H9 (cell line): ENCODE data around the gene SAXO1. TPM values are rescaled to one million over a fixed set of nuclear protein-coding genes. Genes with fewer than 3 reads are reported as not detected.

Experiments used
- DNase-seq: peaks from one replicate; pipeline ENCODE4 v3.0.0-alpha.2; 2017
- H2AFZ ChIP-seq: one replicate; pipeline ENCODE4 v1.6.1; 2013; ENCODE audit warnings: mild to moderate bottlenecking, low read length, control low read depth, moderate library complexity
- H2AK5ac ChIP-seq: 2 replicates; pipeline ENCODE4 v1.6.1; 2013; ENCODE audit warnings: low read length, control low read depth, mixed read lengths; ENCODE audit not compliant: insufficient read length
- H2BK120ac ChIP-seq: one replicate; pipeline ENCODE4 v1.6.1; 2013; ENCODE audit warnings: low read depth, mild to moderate bottlenecking, low read length, control low read depth, inconsistent platforms; ENCODE audit not compliant: poor library complexity, severe bottlenecking
- H2BK12ac ChIP-seq: 2 replicates; pipeline ENCODE4 v1.6.1; 2013; ENCODE audit warnings: low read length, control low read depth, mixed read lengths, low read depth; ENCODE audit not compliant: insufficient read length
- H2BK15ac ChIP-seq: 2 replicates; pipeline ENCODE4 v1.6.1; 2013; ENCODE audit warnings: low read depth, low read length, control low read depth
- H2BK20ac ChIP-seq: one replicate; pipeline ENCODE4 v1.6.1; 2013; ENCODE audit warnings: low read depth, mild to moderate bottlenecking, low read length, control low read depth, inconsistent platforms; ENCODE audit not compliant: poor library complexity, severe bottlenecking
- H2BK5ac ChIP-seq: 2 replicates; pipeline ENCODE4 v1.6.1; 2013; ENCODE audit warnings: low read length, control low read depth, mixed read lengths; ENCODE audit not compliant: insufficient read length
- H3K14ac ChIP-seq: 2 replicates; pipeline ENCODE4 v1.6.1; 2013; ENCODE audit warnings: low read length, control low read depth; ENCODE audit not compliant: insufficient read depth
- H3K18ac ChIP-seq: 2 replicates; pipeline ENCODE4 v1.6.1; 2013; ENCODE audit warnings: low read depth, mild to moderate bottlenecking, mixed read lengths, low read length, control low read depth; ENCODE audit not compliant: insufficient read length
- H3K23ac ChIP-seq: 2 replicates; pipeline ENCODE4 v1.6.1; 2013; ENCODE audit warnings: low read length, control low read depth, mixed read lengths, low read depth; ENCODE audit not compliant: insufficient read length
- H3K23me2 ChIP-seq: 2 replicates; pipeline ENCODE4 v1.6.1; 2013; ENCODE audit warnings: low read depth, mild to moderate bottlenecking, mixed read lengths, low read length, control low read depth; ENCODE audit not compliant: insufficient read length, poor library complexity, severe bottlenecking
- H3K27ac ChIP-seq: 2 replicates; pipeline ENCODE4 v1.5.1; 2013; ENCODE audit warnings: low read length, control low read depth, mixed read lengths, low read depth; ENCODE audit not compliant: insufficient read length
- H3K27me3 ChIP-seq: 2 replicates; pipeline ENCODE4 v1.6.1; 2013; ENCODE audit warnings: low read length, control low read depth, inconsistent platforms; ENCODE audit not compliant: insufficient read depth
- H3K4ac ChIP-seq: 2 replicates; pipeline ENCODE4 v1.6.1; 2013; ENCODE audit warnings: low read depth, mild to moderate bottlenecking, control low read depth, inconsistent platforms, low read length, moderate library complexity
- H3K4me1 ChIP-seq: 2 replicates; pipeline ENCODE4 v1.6.1; 2013; ENCODE audit warnings: low read length, control low read depth, inconsistent platforms; ENCODE audit not compliant: insufficient read depth
- H3K4me2 ChIP-seq: 2 replicates; pipeline ENCODE4 v1.6.1; 2013; ENCODE audit warnings: low read length, control low read depth, mixed read lengths; ENCODE audit not compliant: insufficient read length, insufficient read depth
- H3K56ac ChIP-seq: 2 replicates; pipeline ENCODE4 v1.6.1; 2013; ENCODE audit warnings: low read depth, mild to moderate bottlenecking, mixed read lengths, low read length, control low read depth; ENCODE audit not compliant: insufficient read length
- H3K79me1 ChIP-seq: 2 replicates; pipeline ENCODE4 v1.6.1; 2013; ENCODE audit warnings: low read depth, mild to moderate bottlenecking, moderate library complexity, low read length, control low read depth, inconsistent platforms; ENCODE audit not compliant: insufficient read depth, poor library complexity, severe bottlenecking
- H3K79me2 ChIP-seq: 2 replicates; pipeline ENCODE4 v1.6.1; 2013; ENCODE audit warnings: low read length, control low read depth, inconsistent platforms; ENCODE audit not compliant: insufficient read depth
- H3K9ac ChIP-seq: 2 replicates; pipeline ENCODE4 v1.6.1; 2013; ENCODE audit warnings: low read length, control low read depth, mixed read lengths; ENCODE audit not compliant: insufficient read length; ENCODE audit errors: extremely low read depth
- H3K9me3 ChIP-seq: one replicate; pipeline ENCODE4 v1.6.1; 2013; ENCODE audit warnings: low read depth, low read length, inconsistent platforms; ENCODE audit not compliant: control insufficient read depth
- H3T11ph ChIP-seq: one replicate; pipeline ENCODE4 v1.6.1; 2013; ENCODE audit warnings: mild to moderate bottlenecking, low read length, control low read depth, inconsistent platforms
- H4K20me1 ChIP-seq: one replicate; pipeline ENCODE4 v1.6.1; 2013; ENCODE audit not compliant: control insufficient read depth, insufficient read length, insufficient read depth
- H4K5ac ChIP-seq: 2 replicates; pipeline ENCODE4 v1.6.1; 2013; ENCODE audit warnings: low read depth, mild to moderate bottlenecking, mixed read lengths, low read length, control low read depth; ENCODE audit not compliant: insufficient read length
- H4K8ac ChIP-seq: replicated peaks from 2 replicates; pipeline ENCODE4 v1.6.1; 2013; ENCODE audit warnings: low read length, control low read depth, mixed read lengths, low read depth; ENCODE audit not compliant: insufficient read length
- H4K91ac ChIP-seq: 2 replicates; pipeline ENCODE4 v1.6.1; 2013; ENCODE audit warnings: low read depth, mild to moderate bottlenecking, moderate library complexity, mixed read lengths, low read length, control low read depth; ENCODE audit not compliant: insufficient read length
- H3K27ac Mint-ChIP-seq, 3 experiments: 2 replicates in 2 of 3; 3 replicates in 1 of 3; pipeline ENCODE4 v1.8.0; 2020 to 2021; ENCODE audit warnings: mixed read lengths in 3 of 3, mild to moderate bottlenecking in 1 of 3, moderate library complexity in 1 of 3
- H3K27me3 Mint-ChIP-seq: 2 replicates; pipeline ENCODE4 v1.8.0; 2021; ENCODE audit warnings: low read depth, mild to moderate bottlenecking, moderate library complexity, mixed read lengths
- H3K36me3 Mint-ChIP-seq, 3 experiments: 2 replicates in 2 of 3; 3 replicates in 1 of 3; pipeline ENCODE4 v1.8.0; 2020 to 2021; ENCODE audit warnings: low read depth in 3 of 3, mixed read lengths in 3 of 3; ENCODE audit not compliant: insufficient read depth in 1 of 3
- H3K4me1 Mint-ChIP-seq, 2 experiments: 2 replicates each; pipeline ENCODE4 v1.8.0; 2020; ENCODE audit warnings: mixed read lengths in 2 of 2
- H3K4me3 Mint-ChIP-seq, 2 experiments: 2 replicates in 1 of 2; 3 replicates in 1 of 2; pipeline ENCODE4 v1.8.0; 2020 to 2021; ENCODE audit warnings: mild to moderate bottlenecking in 2 of 2, mixed read lengths in 2 of 2, moderate library complexity in 1 of 2
- H3K9me3 Mint-ChIP-seq, 2 experiments: 2 replicates in 1 of 2; 3 replicates in 1 of 2; pipeline ENCODE4 v1.8.0; 2020; ENCODE audit warnings: mild to moderate bottlenecking in 2 of 2, mixed read lengths in 2 of 2, moderate library complexity in 1 of 2
- CTCF ChIP-seq: fragments of 200-600 bp; sonication (generic); conservative IDR thresholded peaks from 3 replicates; pipeline ENCODE4 v1.8.0; 2021; ENCODE audit warnings: antibody characterized with exemption, mild to moderate bottlenecking
- WGBS: extraction: QIAGEN DNeasy Blood & Tissue Kit; methylation state at CpG from one replicate; pipeline ENCODE4 v1.1.7; 2013; ENCODE audit warnings: missing lambda C conversion rate, low lambda C conversion rate, mixed read lengths; ENCODE audit not compliant: insufficient read length; ENCODE audit errors: extremely low coverage; 5-methylcytosine and 5-hydroxymethylcytosine counted together
- total RNA-seq: library from RNA; stranded (reverse); gene quantifications from 2 replicates; pipeline ENCODE4 v1.2.1, GENCODE V29; 2021

SAXO1 gene
- total RNA-seq, 1 experiment from 2014 or later: 0.09 TPM

GRCh38 chr9:19049917-19050636, 17.1 kb upstream of the SAXO1 start:
- H2BK12ac ChIP-seq: no peak overlapping the region
- H3K23ac ChIP-seq: no peak overlapping the region
- no peak overlapping the region for H2BK15ac ChIP-seq
- H3K36me3 Mint-ChIP-seq: peaks cover 0 to 2% (median 0%) of the 10 kb centered on the region in 3 experiments; a peak in 2 of 7 replicates
- H3K27ac Mint-ChIP-seq: peak overlapping the region; percentile 78 to 96 (median 92)
- H3K14ac ChIP-seq: no peak overlapping the region
- no peaks in the 10 kb centered on the region for H3K79me1 ChIP-seq
- H3T11ph ChIP-seq: no peak overlapping the region
- peaks cover 28 to 35% of the 10 kb centered on the region in 2 experiments for H3K4me1 Mint-ChIP-seq
- H3K4me1 ChIP-seq: peaks cover 5% of the 10 kb centered on the region; the same call in 1 of the 2 replicates
- H3K27me3 ChIP-seq: no peaks in the 10 kb centered on the region
- H4K91ac ChIP-seq: no peak overlapping the region
- H3K4me2 ChIP-seq: peak overlapping the region; percentile 90
- H3K23me2 ChIP-seq: peaks cover 13% of the 10 kb centered on the region
- peak overlapping the region; percentile 81 to 93 for H3K4me3 Mint-ChIP-seq
- no peak overlapping the region for H3K4ac ChIP-seq
- DNase-seq: no peak
- H4K5ac ChIP-seq: no peak overlapping the region
- no peak overlapping the region for H3K27ac ChIP-seq
- H2AFZ ChIP-seq: no peak overlapping the region
- TF ChIP-seq CTCF: no peak
- H3K9me3 Mint-ChIP-seq: no peaks in the 10 kb centered on the region
- WGBS: no CpG with 5 or more reads among the region's 33 CpGs
- no peaks in the 10 kb centered on the region for H3K27me3 Mint-ChIP-seq
- H3K56ac ChIP-seq: no peak overlapping the region
- H3K79me2 ChIP-seq: no peaks in the 10 kb centered on the region
- H3K9ac ChIP-seq: peak overlapping the region; percentile 64
- H2BK5ac ChIP-seq: no peak overlapping the region
- H2AK5ac ChIP-seq: no peak overlapping the region
- no peak overlapping the region for H4K8ac ChIP-seq
- no peak overlapping the region for H2BK120ac ChIP-seq
- peaks cover 4% of the 10 kb centered on the region for H4K20me1 ChIP-seq
- no peak overlapping the region for H2BK20ac ChIP-seq
- H3K18ac ChIP-seq: no peak overlapping the region
- H3K9me3 ChIP-seq: no peaks in the 10 kb centered on the region
